HG03460 (cell line): Measurements from ENCODE around the gene TMEM86B.
"Not testable (repeated sequence)": the region's sequence is repeated elsewhere in the genome, so short reads cannot be mapped to it uniquely, and the experiment has no call there.

ENCODE experiments used
- ATAC-seq: cut with Tn5 transposase; IDR thresholded peaks from one replicate; pipeline ENCODE4 v1.9.1; 2021; ENCODE audit not compliant: unreplicated experiment

TMEM86B gene

DNA sequence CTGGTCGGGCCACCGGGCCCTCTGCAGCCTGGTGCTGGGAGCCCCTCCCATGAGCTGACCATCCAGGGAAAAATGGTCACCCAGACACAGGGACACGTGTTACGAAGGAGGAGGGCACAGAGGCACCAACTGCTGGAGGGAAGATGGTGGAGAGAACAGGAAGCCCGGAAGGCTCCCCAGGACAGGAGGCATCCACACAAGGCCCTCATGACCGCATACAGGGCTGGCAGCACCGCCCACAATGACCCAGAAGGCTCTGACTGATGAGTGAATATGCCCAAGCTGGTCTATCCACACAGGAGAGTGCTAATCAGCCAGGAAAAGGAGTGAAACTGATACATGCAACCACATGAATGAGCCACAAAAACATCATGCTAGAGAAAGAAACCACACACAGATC lies 14.0 kb upstream of the TMEM86B start:
- ATAC-seq, result no peak

DNA sequence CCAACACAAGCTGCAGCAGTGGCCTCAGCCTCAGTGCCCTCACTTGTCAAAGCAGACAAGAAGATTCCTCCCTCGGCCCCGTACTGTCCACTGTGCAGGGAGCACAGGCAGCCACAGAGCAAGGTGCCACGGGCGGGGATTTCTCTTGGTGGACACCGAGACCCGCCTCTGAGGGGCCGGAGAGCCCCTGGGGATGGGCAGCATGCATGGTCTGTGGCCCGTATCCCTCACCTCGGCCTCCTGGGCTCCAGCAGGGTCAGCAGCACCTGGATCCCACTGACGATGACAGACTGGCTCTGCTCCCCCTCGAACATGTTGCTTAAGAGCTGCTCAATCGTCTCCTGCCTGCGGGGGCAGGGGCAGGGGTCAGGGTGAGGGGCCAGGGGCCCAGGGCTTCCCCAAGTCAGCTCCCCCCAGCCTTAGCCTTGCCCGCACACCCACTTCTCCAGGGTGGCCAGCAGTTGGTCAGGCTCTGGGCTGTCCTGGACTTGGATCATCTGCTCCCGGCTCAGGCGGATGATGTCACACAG lies 13.4 kb upstream of the TMEM86B start:
- ATAC-seq, result no peak

DNA sequence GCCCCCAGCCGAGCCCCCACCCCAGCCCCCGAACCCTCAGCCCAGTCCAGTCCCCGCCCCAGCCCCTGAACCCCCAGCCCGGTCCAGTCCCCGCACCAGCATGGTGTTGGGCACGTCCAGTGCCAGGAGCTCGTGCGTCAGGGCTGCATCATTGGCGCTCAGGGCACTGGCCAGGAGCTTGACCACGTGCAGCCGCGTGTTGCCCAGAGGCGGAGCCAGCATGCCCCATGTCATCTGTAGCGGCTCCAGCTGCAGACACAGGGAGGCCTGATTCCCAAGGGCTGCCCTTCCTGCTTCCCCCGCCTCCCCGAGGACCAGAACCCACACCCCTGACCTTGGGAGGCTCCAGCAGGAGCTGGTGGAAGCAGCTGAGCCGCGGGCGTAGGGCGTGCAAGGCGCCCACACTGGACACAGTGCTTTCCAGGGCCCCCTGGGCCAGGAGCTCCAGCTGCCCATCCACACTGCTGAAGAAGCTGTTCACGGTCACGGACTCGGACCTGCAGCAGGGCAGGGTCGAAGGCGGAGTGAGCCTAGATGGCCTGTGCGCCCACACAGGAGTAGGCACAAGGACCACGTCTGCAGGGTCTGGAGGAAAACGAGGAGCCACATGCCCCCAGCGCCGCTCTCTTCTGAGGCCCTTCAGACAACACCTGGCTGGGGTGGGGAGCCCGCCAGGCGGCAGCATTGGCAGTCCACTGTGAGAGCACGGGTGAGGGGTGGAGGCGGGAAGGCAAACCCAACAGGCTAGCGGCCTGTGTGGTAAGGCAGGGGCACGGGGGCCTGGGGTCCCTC lies 12.8 kb upstream of the TMEM86B start:
- ATAC-seq, result no peak

DNA sequence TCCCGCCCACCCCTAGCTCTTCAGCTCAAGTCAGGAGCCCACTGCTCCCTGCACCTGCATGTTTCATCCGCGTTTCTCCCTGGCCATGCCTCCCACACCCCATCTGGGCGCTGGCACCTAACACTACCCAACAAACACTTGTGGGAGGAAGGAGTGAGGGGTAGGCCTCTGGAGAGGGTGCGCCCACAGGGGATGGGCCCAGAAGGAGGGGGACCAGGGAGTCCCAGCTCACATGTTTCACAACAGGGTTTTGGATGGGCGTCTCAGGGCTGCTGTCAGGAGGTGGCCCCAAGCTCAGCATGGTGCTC lies 12.1 kb upstream of the TMEM86B start:
- ATAC-seq, result no peak

DNA sequence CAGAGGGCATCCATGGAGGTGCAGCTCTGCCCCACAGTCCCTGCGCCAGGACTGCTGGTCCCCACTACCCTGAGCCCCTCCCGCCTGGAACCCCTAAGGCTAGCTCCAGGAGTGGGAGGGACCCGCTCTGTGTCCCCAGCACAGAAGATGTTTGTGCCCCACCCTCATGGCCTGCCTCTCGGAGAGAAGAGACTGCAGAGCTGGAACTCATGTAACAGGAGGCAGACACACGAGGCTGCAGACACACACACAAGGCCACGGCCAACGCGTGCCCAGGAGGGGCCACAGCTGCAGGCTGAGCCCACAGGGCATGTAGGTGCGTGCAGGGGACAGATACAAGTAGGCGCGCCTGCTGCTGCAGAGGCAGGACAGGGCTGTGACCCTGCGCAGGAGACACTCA lies 10.4 kb upstream of the TMEM86B start:
- ATAC-seq, result no peak

DNA sequence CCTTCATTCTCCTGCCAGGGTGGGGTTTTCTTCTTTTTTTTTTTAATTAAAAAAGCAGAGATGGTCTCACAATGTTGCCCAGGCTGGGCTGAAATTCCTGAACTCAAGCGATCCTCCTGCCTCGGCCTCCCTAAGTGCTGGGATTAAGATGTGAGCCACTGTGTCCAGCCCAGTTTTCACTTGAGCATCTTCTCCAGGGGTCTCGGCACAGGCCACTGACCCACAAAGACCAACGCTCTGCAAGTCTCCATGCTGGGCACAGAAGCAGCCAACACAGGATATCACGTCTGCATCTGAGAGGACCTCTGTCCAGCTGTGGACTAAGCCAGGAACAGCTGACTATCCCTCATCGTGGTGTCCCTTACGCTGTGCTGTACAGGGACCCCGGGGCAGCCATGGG lies 9.5 kb upstream of the TMEM86B start:
- no peak for ATAC-seq

DNA sequence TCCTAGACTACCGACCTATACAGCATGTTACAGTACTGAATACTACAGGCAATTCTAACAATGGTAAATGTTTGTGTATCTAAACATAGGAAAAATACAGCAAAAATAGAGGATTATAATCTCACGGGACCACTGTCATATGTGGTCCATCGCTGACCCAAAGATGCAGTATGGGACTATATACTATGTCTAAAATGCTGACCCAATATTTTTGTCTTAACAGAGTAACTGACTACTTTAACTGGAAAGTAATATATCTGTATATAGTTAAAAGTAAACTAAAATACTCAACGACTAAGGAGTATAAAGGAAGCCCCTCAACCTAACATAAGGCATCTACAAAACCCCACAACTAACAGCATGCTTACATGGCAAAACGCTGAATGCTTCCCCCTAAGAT lies 4.4 kb upstream of the TMEM86B start:
- no peak for ATAC-seq

DNA sequence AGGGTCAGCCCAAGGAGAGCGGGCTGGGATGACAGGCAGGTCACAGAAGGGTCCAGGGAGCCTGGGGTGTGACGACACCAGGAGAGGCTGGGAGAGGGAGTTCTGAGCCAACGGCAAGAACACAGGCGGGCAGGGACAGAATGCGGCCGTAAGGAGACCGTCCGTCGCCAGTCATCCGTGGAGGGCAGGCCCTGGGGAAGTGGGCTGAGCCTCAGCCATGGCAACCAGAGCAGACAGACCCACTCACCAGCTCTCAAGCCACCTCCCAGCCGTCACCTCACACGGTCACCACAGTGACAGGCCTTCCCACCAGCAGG lies 3.7 kb upstream of the TMEM86B start:
- no peak for ATAC-seq

DNA sequence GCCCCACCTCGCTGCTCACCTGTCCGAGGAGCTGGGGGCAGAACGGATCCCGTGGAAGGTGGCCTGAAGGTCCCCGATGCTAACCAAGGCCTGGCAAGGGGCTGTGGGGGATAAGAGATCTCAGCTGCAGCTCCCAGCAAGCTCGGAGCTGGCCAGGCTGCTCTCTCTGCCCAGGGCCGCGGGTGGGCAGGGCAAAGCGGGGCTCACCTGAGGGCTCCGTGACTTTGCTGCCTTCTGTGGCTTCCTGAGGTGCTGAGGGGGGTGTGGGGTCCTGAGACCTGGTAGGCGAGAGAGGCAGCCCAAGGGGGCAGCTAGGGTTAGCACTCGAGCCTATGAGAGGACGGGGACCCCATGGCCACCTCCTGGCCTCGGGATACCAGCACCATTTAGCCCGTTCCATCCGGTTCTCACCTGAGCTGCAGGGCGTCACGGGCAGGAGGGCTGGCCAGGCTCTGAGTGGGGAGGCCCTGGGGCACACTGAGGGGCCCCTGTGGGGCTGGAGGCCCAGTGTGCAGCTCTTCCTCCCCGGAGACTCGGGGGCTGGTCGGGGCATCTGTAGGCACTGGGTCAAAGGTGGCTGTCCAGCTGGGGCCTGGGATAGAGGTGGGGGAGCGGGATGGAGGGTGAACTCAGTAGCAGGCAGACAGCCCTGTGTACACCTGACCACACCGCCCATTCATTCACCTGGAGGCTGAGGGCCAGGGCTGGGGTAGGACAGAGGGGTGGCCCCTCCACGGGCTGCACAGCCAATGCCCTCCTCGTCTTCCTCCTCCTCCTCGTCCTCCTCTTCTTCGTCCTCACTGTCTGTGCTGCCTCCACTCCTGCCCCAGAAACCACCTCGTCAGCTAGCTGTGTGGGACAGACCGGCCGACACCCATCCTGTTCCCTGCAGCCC lies 3.1 kb upstream of the TMEM86B start:
- no peak for ATAC-seq

DNA sequence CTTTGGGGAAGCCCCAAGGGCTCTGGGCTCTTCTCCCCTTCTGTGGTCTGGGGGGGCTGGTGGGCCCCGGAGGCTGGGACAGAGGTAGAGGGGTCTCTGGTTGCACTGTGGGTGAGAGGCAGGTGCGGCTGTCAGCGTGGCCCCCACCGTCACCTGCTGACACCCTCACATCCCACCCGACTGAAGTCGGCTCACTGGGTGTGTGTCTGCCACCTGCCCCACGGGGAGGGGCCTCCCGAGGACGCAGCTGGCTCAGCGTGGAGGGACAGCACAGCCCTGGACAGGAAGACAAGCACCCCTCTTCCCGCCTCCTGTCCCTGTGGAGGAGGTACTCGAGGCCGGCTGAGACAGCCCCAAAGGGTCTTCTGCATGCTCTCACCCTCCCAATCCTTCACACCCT lies 2.2 kb upstream of the TMEM86B start:
- no peak for ATAC-seq

DNA sequence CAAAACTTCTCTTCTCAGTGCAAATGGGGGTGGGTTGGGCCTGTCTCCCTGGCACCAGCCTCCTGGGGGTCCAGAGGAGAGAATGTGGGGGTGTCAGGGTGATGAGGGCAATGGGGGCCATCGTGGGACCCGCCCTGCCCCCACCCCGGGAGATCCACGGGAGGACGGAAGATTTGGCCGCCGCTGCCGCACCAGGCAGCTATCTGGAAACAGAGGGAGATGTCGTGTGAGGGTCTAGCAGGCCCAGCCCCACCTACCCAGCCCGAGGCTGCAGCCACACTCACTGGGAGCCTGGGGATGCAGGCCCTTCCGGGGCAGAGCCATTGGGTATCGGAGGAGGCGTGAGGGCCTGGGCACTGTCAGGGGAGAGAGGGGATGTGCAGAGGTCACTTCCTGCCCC lies 1.8 kb upstream of the TMEM86B start:
- no peak for ATAC-seq

DNA sequence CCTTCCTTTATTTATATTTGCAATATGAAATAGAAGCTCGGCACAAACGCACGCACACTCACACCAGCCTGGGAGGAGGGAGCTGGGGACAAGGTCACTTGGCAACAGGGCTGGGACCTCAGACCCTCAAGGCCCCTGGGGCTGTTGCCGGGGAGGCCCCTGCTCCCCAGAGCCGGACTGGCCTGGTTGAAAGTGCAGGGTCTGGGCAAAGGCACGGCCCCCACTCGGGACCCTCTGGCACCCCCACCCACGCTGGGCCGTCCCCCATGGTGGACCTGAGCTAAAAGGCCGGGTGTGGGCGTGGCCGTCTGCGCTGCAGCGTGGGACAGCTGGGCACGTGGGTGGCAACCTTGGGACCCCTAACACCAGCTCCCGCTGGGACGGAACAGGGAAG lies 1.2 kb upstream of the TMEM86B start:
- ATAC-seq, result no peak

DNA sequence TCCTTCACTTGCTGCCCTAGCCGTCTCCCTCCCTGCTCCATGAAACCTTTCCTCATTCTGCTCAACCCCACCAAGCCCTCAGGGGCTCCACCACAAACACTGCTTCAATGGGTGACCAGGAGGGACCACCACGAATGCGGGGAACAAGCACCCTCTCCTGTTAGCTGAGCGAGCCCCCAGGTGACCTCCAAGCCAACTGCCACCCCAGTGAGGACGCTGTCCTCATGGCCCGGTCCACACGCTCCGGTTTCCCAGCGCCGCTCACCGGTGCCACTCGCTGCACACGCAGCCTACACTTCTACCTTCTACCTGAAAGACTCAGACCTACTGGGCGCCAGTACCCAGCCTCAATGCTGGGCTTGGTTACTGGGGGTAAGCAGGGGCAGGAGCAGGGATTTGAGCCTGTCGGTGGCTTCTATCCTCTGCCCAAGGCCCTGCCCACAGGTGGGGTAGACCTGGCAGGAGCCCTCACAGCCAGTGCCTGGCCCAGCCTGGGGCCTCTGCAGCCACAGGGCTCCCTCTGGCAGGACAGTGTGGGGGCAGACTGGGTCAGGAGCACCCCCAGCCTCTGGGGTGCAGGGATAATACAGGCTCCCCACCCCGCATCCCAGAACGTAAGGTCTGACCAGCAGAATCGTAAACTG lies 704 bp upstream of the TMEM86B start:
- no peak for ATAC-seq

DNA sequence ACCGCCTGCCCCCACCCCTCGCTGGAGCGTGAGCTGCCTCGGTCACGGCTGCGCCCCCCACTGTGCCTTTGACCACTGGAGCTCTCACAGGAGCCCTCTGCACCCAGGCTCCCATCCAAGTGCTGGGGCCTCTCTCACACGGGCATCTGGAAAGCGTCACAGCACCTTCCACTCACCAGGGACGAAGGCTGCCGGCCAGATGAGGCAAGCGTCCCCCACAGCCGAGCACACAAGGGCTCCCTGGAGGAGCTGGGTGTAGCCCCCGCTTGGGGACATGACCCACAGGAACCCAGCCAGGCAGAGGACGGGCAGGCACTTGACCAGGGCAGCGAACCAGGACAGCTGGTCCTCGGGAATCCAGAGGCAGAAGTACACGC lies 560 bp downstream of the TMEM86B start:
- no peak for ATAC-seq

DNA sequence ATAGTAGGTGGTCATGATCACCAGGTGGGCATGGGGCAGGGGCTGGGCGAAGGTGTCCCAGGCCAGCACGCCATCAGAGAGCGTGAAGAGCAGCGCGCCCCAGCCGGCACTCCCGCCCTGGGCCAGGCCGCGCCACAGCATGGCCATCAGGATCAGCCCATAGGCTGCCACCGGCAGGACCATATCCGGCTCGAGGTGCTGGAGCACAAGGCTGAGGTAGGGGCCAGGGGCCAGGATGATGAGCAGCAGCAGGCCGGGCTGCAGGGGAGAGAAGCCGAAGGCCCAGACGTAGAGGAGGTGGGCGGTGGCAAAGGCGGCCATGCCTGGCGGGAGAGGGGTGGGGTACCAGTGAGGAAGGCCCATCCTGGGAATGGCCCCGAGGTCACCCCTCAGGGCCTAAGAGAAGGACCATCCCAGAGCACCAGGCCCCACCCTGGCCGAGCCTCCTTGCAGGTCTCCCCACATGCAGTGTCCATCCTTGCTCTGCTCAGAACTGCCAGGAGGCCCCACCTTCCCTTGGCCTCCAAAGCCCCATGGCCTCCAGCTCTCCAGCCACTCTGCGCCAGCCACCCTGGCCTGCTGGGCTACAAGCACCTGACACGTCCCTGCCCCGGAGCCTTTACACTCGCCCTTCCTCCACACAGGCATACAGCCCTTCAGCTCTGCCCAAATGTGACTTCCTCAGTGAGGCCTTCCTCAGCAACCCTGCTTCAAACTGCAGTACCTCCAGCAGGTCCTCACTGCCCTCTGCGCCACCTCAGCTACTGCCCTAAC lies 1.1 kb downstream of the TMEM86B start:
- ATAC-seq, result no peak

DNA sequence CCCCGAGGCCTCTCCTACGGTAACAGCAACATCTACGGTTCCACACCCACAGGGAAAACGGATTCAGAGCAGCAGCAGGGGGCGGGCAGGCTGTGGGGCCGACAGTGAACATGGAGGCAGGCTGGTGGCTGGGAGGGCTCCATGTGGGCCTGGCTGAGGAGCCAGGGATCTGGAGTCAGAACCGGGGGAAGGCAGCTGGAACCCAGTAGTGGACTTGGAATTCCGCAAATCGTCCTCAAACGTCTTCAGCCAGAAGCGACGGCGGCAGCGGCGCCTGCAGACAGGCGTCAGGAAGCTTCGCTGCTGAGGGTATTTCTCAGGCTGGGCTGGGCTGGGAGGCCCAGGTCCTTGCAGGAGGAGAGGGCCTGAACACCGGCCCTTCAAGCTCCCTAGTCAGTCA lies 1.8 kb downstream of the TMEM86B start:
- ATAC-seq, result no peak

DNA sequence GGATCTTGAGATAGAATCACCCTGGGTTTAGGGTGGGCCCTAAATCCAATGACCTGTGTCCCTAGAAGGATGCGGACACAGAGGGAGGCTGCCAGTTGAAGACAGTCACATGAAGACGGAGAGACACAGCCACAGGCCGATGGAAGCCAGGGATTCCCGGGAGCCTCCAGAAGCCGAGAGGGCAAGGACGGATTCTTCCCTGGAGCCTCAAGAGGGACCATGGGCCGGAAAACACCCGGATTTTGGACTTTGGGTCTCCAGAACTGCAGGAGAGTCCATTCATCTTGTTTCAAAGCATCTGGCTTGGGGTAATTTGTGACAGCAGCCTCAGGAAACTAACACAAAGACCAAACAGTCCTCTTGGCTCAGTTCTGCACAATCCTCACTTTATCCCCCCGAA lies 2.3 kb downstream of the TMEM86B start:
- no peak for ATAC-seq

DNA sequence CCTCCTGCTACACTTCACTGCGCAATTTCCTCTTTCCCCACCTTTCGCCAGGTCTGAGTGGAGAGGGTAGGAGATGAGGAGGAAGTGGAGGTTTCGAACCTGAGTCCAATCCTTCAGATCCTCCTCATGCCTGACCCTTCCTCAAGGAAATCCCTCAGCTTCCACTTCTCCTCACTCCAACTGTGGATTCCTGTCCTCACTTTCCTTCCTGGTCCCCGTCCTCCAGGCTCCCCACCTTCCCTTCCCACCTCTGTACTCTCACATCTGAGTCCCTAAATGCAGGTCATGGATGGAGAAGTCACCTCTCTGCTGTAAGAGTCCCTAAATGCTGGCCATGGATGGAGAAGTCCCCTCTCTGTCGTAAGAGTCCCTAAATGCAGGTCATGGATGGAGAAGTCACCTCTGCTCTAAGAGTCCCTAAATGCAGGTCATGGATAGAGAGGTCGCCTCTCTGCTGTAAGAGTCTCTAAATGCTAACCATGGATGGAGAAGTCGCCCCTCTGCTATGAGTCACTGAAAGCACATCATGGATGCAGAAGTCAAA lies 3.1 kb downstream of the TMEM86B start:
- ATAC-seq, result no peak

DNA sequence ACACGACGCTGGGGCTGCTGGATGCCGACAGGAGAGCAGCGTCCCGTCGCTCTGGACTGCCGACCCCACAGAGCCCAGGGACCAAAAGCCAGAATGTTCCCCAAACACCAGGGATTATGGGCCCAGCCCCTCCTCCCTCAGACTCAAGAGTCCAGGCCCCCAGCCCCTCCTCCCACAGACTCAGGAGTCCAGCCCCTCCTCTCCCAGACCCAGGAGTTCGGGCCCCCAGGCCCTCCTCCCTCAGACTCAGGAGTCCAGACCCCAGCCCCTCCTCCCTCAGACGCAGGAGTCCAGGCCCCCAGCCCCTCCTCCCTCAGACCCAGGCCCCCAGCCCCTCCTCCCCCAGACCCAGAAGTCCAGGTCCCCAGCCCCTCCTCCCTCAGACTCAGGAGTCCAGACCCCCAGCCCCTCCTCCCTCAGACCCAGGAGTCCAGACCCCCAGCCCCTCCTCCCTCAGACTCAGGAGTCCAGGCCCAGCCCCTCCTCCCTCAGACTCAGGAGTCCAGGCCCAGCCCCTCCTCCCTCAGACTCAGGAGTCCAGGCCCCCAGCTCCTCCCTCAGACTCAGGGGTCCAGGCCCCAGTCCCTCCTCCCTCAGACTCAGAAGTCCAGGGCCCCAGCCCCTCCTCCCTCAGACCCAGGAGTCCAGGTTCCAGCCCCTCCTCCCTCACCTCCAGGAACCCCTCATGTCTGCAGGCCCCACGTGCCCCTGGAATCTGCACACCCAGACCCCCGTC lies 3.7 kb downstream of the TMEM86B start:
- not testable (repeated sequence) for ATAC-seq

DNA sequence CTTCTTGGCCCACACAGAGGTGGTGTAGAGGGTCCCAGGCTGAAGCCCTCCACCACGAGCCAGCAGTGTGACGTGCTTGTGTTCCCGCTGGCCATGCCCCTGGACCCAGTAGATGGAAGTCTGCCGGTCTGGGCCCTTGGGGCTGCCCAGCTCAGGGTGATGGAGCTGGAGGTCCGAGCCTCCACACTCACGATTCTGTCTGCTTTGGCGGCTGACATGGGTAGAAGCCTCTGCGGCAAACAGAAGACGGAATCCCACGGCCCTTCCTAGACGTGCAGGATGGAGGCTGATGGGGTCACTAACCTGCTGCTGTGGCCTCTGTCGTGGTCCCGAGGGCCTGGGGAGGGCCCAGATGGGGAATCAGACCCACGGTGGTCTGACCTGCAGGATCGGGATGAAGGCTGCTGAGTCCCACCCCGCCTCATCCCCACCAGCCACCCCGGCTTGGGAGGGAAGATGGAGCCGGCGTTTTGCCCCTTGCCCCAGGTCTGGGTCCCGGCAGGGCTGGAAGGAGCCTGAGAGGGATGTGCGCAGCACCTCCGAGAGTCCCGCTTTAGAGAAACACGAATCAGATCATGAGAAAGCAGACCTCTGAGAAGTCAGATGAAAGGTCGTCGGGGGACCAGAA lies 4.4 kb downstream of the TMEM86B start:
- ATAC-seq, result no peak
